ENCODE results near the gene USP47. TPM values are rescaled to one million over a fixed set of nuclear protein-coding genes. Genes with fewer than 3 reads are reported as not detected.
A peak's percentile ranks its signal among the peaks of the same experiment; 100 is the strongest.
"Not testable (repeated sequence)": the region's sequence is repeated elsewhere in the genome, so short reads cannot be mapped to it uniquely, and the experiment has no call there.

The USP47 gene
- total RNA-seq, 1 donor: 169 TPM

DNA sequence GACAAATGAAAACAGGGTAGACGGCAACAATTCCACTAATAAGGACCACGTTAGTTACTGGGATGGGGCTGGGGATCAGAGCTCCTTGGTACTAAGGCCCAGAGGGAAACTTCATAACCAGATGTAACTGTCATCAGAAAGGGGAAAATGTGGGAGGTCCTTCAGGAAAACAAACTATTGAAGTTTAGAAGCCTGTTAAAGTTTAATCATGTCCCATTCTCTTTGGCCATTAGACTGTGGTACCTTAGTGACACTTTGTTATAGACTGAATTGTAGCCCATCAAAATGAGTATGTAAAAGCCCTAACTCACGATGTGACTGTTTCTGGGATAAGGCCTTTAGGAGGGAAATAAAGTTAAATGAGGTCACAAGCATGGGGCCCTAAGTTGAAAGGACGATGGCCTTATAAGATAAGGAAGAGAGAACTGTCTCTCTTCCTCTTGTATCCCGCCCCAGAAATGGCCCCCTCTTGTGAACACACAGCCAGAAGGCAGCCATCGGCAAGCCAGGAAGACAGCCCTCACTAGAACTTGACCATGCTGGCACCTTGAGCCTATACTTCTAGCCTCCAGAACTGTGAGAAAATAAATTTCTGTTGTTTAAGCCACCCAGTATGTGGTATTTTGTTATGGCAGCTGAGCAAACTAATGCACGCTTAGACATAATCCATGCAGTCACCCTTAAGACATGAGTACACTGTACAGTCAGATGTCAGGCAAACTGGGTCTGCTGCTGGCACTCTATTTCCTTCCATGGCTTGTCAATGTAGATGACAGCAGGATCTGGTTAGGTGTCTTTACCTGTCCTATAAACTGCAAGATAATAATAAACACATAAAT is 26.9 kb upstream of the USP47 start:
- Histone ChIP-seq H3K4me3 (ENCODE audit: low read length) (no peak overlapping the region), H3K9me3 (ENCODE audit: low read depth, low read length) (no peaks in the 10 kb centered on the region), H3K4me1 (ENCODE audit: insufficient read depth, low read length) (no peaks in the 10 kb centered on the region), H3K27me3 (ENCODE audit: insufficient read depth, low read length) (no peaks in the 10 kb centered on the region)

DNA sequence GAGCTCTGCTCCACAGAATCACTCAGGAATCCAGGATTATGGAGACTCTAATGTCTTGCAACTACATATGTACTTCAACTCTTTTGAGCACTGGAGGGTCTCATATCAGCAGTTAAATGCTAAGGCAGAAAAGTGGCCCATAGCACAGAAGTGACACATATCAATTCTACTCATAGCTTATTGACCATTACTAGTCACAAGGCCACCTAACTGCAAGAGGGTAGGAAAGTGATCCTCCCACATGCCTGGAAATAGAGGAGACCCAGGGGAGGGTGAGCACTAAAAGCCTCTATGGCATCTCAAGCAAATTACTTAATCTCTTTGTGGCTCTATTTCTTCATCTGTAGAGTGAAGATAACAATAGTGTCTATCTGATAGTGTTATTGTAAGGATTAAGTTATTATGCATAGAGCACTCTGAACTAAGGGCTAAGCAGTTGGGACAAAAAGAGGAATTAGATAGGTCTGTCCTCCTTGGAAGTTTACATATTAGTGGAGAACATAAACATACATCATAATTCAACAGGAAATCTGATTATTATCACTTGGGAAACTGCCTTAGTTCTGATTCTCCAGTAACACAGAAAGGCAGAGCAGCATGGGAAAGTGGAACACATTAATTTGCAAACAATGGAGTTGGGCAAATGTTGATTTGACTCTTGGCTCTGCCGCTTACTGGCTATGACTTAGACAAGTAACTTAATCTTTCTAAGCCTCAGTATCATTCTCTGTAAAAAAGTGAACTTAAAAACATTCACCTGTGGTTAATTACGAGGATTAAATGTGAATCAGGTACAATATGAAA is 25.1 kb upstream of the USP47 start:
- Histone ChIP-seq H3K9me3 (ENCODE audit: low read depth, low read length) (no peaks in the 10 kb centered on the region), H3K4me3 (ENCODE audit: low read length) (no peak overlapping the region), H3K4me1 (ENCODE audit: insufficient read depth, low read length) (no peaks in the 10 kb centered on the region), H3K27me3 (ENCODE audit: insufficient read depth, low read length) (no peaks in the 10 kb centered on the region)

DNA sequence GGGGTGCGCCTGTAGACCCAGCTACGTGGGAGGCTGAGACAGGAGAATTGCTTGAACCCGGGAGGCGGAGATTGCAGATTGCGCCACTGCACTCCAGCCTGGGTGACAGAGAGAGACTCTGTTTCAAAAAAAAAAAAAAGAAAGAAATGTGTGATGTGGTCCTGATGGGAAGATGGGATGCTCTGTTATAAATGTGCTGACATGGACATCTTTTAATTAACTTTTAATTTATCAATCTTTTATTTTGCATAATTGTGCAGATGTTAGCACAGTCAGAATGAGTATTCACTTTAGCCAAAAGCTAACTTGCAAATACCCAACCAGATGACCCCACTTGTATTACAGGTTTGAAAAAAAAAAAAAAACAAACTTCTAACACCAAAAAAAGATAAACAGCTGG is 23.8 kb upstream of the USP47 start:
- Histone ChIP-seq H3K4me3 (ENCODE audit: low read length) (no peak overlapping the region), H3K27me3 (ENCODE audit: insufficient read depth, low read length) (no peaks in the 10 kb centered on the region), H3K4me1 (ENCODE audit: insufficient read depth, low read length) (no peaks in the 10 kb centered on the region), H3K9me3 (ENCODE audit: low read depth, low read length) (no peaks in the 10 kb centered on the region)

- no peaks in the 10 kb centered on the region for H3K4me1 ChIP-seq (ENCODE audit: insufficient read depth, low read length)
- no peaks in the 10 kb centered on the region for H3K9me3 ChIP-seq (ENCODE audit: low read depth, low read length)
- no peak overlapping the region for H3K4me3 ChIP-seq (ENCODE audit: low read length)
- no peaks in the 10 kb centered on the region for H3K27me3 ChIP-seq (ENCODE audit: insufficient read depth, low read length)
Observed at GRCh38 chr11:11818529-11819121, 23.1 kb upstream of the USP47 start.

GRCh38 chr11:11821899-11822298 is 19.9 kb upstream of the USP47 start:
- Histone ChIP-seq H3K4me1 (ENCODE audit: insufficient read depth, low read length) (no peaks in the 10 kb centered on the region), H3K4me3 (ENCODE audit: low read length) (no peak overlapping the region), H3K9me3 (ENCODE audit: low read depth, low read length) (no peaks in the 10 kb centered on the region), H3K27me3 (ENCODE audit: insufficient read depth, low read length) (no peaks in the 10 kb centered on the region)

DNA sequence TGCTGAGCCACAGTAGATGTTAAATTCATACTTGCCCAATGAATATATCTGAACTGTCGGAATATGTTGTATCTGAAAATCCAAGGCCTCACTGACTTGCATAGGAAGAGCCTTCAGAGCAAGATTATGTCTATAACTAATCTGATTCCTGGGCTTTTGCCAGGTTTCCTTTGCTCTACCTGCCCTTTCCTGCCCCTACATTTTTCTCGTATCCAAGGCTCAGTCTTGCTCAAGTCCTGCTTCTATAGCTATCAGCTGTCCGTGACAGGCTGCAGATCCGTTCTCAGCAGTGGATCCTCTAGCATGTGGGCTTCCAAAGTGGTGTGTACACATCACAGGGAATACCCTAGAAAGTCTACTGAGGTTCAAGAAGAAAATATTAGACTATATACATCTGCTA is 18.8 kb upstream of the USP47 start:
- H3K4me3 ChIP-seq (ENCODE audit: low read length): no peak overlapping the region
- H3K4me1 ChIP-seq (ENCODE audit: insufficient read depth, low read length): no peaks in the 10 kb centered on the region
- no peaks in the 10 kb centered on the region for H3K9me3 ChIP-seq (ENCODE audit: low read depth, low read length)
- H3K27me3 ChIP-seq (ENCODE audit: insufficient read depth, low read length): no peaks in the 10 kb centered on the region

- H3K9me3 ChIP-seq (ENCODE audit: low read depth, low read length): no peaks in the 10 kb centered on the region
- H3K27me3 ChIP-seq (ENCODE audit: insufficient read depth, low read length): peaks cover 3% of the 10 kb centered on the region
- H3K4me3 ChIP-seq (ENCODE audit: low read length): no peak overlapping the region
- H3K4me1 ChIP-seq (ENCODE audit: insufficient read depth, low read length): no peaks in the 10 kb centered on the region
Observed at GRCh38 chr11:11826260-11826659, 15.5 kb upstream of the USP47 start.

- no peaks in the 10 kb centered on the region for H3K9me3 ChIP-seq (ENCODE audit: low read depth, low read length)
- no peak overlapping the region for H3K4me3 ChIP-seq (ENCODE audit: low read length)
- H3K4me1 ChIP-seq (ENCODE audit: insufficient read depth, low read length): no peaks in the 10 kb centered on the region
- H3K27me3 ChIP-seq (ENCODE audit: insufficient read depth, low read length): peaks cover 3% of the 10 kb centered on the region
Observed at GRCh38 chr11:11827272-11827671, 14.5 kb upstream of the USP47 start.

- H3K9me3 ChIP-seq (ENCODE audit: low read depth, low read length); H3K4me1 ChIP-seq (ENCODE audit: insufficient read depth, low read length); H3K4me3 ChIP-seq (ENCODE audit: low read length); H3K27me3 ChIP-seq (ENCODE audit: insufficient read depth, low read length): not testable (repeated sequence)
Observed at GRCh38 chr11:11831406-11831805, 10.4 kb upstream of the USP47 start.

- no peaks in the 10 kb centered on the region for H3K9me3 ChIP-seq (ENCODE audit: low read depth, low read length)
- peaks cover 4% of the 10 kb centered on the region for H3K4me1 ChIP-seq (ENCODE audit: insufficient read depth, low read length)
- H3K4me3 ChIP-seq (ENCODE audit: low read length): no peak overlapping the region
- peaks cover 6% of the 10 kb centered on the region for H3K27me3 ChIP-seq (ENCODE audit: insufficient read depth, low read length)
Observed at GRCh38 chr11:11836676-11837231, 5.0 kb upstream of the USP47 start.

- Histone ChIP-seq H3K9me3 (ENCODE audit: low read depth, low read length) (no peaks in the 10 kb centered on the region), H3K27me3 (ENCODE audit: insufficient read depth, low read length) (peaks cover 6% of the 10 kb centered on the region), H3K4me1 (ENCODE audit: insufficient read depth, low read length) (peaks cover 23% of the 10 kb centered on the region), H3K4me3 (ENCODE audit: low read length) (no peak overlapping the region)
Observed at GRCh38 chr11:11839718-11840117, 2.1 kb upstream of the USP47 start.

DNA sequence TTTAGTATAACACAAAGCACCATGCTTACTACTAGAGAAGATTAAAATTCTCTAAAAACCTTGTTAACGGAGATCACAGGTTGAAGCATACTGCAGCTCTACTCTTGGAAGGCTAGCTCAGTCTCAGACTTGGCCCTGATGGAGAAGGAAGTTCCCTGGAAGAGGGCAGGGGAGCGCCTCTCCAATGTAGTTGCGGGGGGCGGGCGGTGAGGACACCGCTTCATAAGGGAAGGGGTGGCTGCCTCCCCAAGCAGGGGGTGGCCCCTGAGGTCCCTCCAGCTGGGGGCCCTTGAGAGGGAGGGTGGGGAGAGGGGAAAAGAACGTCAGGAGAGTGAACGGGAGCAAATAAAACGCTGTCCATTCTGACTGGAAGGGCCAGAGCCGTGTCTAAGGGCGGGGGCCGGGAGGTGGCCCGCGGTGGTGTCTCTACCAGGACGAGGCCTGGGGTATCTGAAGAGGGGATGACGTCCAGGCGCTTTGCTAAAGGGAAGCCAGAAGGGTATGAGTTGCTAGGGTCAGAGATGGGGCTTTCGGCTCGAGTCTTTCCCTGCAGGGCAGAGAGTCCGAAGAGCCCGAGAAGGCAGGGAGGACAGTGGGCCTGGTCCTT is 553 bp upstream of the USP47 start:
- no peaks in the 10 kb centered on the region for H3K9me3 ChIP-seq (ENCODE audit: low read depth, low read length)
- peaks cover 6% of the 10 kb centered on the region for H3K27me3 ChIP-seq (ENCODE audit: insufficient read depth, low read length)

DNA sequence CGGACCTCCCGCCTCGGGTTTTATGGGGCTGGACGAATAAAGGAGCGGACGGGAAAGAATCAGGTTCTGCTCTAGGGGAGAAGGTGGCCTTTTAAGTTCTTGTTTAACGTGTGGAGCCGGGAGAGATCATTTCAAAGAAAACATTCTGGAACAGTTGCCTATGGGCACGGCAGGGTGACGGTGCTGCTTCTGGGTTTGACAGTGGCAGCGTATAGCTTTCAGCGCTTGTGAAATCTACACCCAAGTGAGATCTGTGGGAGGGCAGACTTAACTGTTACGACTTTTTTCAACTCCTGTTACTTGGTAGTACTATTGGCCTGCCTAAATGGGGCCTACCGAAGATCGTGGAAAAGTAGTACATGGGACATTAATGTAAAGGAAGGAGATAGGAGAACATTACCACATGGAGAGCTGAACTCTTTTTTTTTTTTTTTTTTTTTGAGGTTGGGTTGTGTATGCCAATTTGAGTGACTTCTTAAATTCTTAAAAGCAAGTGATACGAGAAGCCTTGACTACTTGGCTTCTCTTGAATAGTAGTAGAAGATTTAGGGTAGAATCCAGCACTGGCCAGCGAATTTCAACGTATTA is 743 bp downstream of the USP47 start:
- Histone ChIP-seq H3K27me3 (ENCODE audit: insufficient read depth, low read length) (no peaks in the 10 kb centered on the region), H3K4me1 (ENCODE audit: insufficient read depth, low read length) (peaks cover 31% of the 10 kb centered on the region), H3K9me3 (ENCODE audit: low read depth, low read length) (no peaks in the 10 kb centered on the region), H3K4me3 (ENCODE audit: low read length) (peak overlapping the region; percentile 81)

More for the DNA sequence above, 553 bp upstream of the USP47 start:
- Histone ChIP-seq H3K4me3 (ENCODE audit: low read length) (peak overlapping the region; percentile 81), H3K4me1 (ENCODE audit: insufficient read depth, low read length) (peaks cover 31% of the 10 kb centered on the region)

DNA sequence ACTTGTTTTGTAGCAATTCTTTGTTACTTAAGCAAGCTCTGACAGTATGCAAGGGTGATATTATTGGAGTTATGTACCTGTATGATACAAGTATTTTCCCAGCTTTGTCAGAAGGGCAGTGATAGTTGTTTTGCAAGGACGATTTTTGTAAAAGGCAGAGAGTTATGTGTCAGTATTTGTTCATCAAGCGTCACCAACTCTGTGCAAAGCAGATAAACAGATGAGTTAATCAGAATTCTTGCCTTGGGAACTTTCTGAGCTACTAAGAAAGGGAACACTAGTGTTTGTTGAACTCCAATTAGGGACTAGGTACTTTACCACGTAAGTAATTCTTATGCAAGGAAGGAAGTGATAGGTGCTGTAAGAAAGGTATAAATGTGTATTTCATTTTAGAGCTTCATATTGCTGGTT is 1.4 kb downstream of the USP47 start:
- Histone ChIP-seq H3K4me1 (ENCODE audit: insufficient read depth, low read length) (peaks cover 31% of the 10 kb centered on the region), H3K4me3 (ENCODE audit: low read length) (peak overlapping the region; percentile 81), H3K9me3 (ENCODE audit: low read depth, low read length) (no peaks in the 10 kb centered on the region), H3K27me3 (ENCODE audit: insufficient read depth, low read length) (no peaks in the 10 kb centered on the region)
